Esophagus squamous epithelium (tissue), 5 donors: ENCODE measurements around the gene PHC1. TPM values are rescaled to one million over a fixed set of nuclear protein-coding genes. Genes with fewer than 3 reads are reported as not detected.

Experiments
- DNase-seq: peaks from one replicate; lab custom pipeline; 2025; lab: John Stamatoyannopoulos, UW
- H3K27ac ChIP-seq, 4 donors: fragments of 200-600 bp; sonication (generic); one replicate each; pipeline ENCODE4 v1.5.1; 2016 to 2019; ENCODE audit warnings: mild to moderate bottlenecking in 1 of 4
- H3K27me3 ChIP-seq, 4 donors: fragments of 200-600 bp; sonication (generic); 1 replicate in 3 of 4; 2 replicates in 1 of 4; pipeline versions ENCODE4 v1.5.1 to v1.6.0; 2017 to 2021; ENCODE audit warnings: antibody characterized with exemption in 1 of 4
- H3K36me3 ChIP-seq, 3 donors: fragments of 200-600 bp; sonication (generic); one replicate each; pipeline ENCODE4 v1.5.1; 2016 to 2019
- H3K4me1 ChIP-seq, 3 donors: fragments of 200-600 bp; sonication (generic); one replicate each; pipeline ENCODE4 v1.5.1; 2017 to 2019
- H3K4me3 ChIP-seq, 4 donors: fragments of 200-600 bp; sonication (generic); 1 replicate in 3 of 4; 2 replicates in 1 of 4; pipeline ENCODE4 v1.5.1; 2016 to 2019; ENCODE audit warnings: mild to moderate bottlenecking in 2 of 4, moderate library complexity in 1 of 4
- H3K9me3 ChIP-seq, 3 donors: fragments of 200-600 bp; sonication (generic); one replicate each; pipeline ENCODE4 v1.5.1; 2016 to 2019
- POLR2A ChIP-seq, 4 donors: fragments of 450-650 bp; IDR thresholded peaks; one replicate each; pipeline ENCODE4 v1.6.1; 2017; ENCODE audit warnings: antibody characterized with exemption in 4 of 4, mild to moderate bottlenecking in 4 of 4, moderate library complexity in 3 of 4
- WGBS, 2 donors: methylation state at CpG; one replicate each; pipeline ENCODE4 v1.1.5; 2018; 5-methylcytosine and 5-hydroxymethylcytosine counted together
- intact Hi-C: fragments of 100-400 bp; cut with DNase I; formaldehyde crosslinking; loops from one replicate; pipeline ENCODE4 v1.15.0; 2022
- total RNA-seq, 4 donors: library from RNA; depleted of rRNA; stranded (reverse); fragments of >200 nt; gene quantifications; one replicate each; pipeline ENCODE4 v1.1.0, GENCODE V29; 2016
- TF ChIP-seq, protein P1 (sequence below), 6 experiments: fragments of 450-650 bp in 4 of 6; fragments of 200-600 bp in 2 of 6; sonication (generic) in 2 of 6; IDR thresholded peaks; one replicate each; pipeline ENCODE4 v1.5.1; 2016 to 2019; ENCODE audit warnings: antibody characterized with exemption in 6 of 6, mild to moderate bottlenecking in 4 of 6, moderate library complexity in 4 of 6
- donor health status: DM: yes; HTN: yes; CAD: no.

PHC1 gene
- total RNA-seq, 4 donors from 2014 or later: 10.1 to 21.7 (median 18.6) TPM

DNA sequence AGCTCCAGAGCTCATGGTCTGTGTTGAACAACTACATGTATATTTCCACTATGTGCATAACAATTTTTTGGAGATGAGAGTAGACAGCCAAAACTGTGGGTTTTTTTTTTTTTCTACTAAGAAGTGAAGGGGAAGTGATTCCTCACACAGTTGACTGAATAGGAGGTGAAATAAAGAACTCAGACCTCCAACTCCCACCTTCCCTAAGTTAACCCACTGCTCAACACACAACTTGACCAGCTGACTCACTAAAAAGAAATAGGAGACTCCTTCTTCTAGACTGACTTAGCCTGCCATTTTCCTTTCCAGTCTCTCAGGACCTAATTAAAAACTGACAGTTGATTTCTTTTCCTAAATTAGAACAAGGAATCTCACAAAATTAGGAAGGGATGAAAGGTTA, 33.4 kb downstream of the PHC1 start:
- H3K4me3 ChIP-seq: no peak overlapping the region
- peaks cover 4 to 38% (median 20%) of the 10 kb centered on the region in 3 donors for H3K4me1 ChIP-seq
- H3K27me3 ChIP-seq: no peaks in the 10 kb centered on the region
- no peak overlapping the region for H3K27ac ChIP-seq
- H3K9me3 ChIP-seq: no peaks in the 10 kb centered on the region
- peaks cover 10 to 37% (median 21%) of the 10 kb centered on the region in 3 donors for H3K36me3 ChIP-seq
- no peak for TF ChIP-seq POLR2A (IDR thresholded peaks at IDR 0.05)
- TF ChIP-seq, protein P1, sequence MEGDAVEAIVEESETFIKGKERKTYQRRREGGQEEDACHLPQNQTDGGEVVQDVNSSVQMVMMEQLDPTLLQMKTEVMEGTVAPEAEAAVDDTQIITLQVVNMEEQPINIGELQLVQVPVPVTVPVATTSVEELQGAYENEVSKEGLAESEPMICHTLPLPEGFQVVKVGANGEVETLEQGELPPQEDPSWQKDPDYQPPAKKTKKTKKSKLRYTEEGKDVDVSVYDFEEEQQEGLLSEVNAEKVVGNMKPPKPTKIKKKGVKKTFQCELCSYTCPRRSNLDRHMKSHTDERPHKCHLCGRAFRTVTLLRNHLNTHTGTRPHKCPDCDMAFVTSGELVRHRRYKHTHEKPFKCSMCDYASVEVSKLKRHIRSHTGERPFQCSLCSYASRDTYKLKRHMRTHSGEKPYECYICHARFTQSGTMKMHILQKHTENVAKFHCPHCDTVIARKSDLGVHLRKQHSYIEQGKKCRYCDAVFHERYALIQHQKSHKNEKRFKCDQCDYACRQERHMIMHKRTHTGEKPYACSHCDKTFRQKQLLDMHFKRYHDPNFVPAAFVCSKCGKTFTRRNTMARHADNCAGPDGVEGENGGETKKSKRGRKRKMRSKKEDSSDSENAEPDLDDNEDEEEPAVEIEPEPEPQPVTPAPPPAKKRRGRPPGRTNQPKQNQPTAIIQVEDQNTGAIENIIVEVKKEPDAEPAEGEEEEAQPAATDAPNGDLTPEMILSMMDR (IDR thresholded peaks at IDR 0.05): no peak
- no peak for DNase-seq
- intact Hi-C loops: no loop called here

DNA sequence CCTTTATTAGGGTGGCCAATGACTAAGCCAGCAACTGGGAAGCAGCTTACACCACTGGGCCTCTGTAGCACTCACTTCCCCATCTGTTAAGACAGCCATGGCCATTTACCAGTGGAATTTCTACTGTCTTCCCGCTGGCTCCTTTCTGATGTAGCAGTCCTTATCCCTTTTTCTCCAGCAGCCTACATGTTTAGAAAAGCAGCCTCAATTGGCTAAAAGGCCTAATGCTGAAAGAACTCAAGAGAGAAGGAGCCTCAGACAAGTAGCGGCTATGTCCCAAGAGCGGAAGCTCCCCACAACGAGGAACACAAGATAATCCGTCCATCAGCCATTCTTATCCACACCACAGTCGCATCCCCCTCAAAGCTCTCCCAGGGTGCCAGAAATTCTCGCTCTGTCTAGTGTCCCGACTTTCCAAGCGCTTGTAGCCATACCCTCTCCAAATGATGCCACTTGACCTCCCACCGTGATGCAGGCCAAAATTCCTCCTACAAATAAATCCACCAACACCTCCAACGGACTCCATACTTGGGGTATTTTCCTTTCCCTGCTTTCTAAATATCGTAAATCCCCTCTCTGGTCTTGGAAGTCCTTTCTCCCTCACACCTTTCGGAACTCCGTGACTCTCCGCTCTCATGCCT, 34.5 kb downstream of the PHC1 start:
- WGBS, 2 donors: 0 to 2% methylated on average over 15 of the region's 15 CpGs
- Histone ChIP-seq H3K27me3 (no peaks in the 10 kb centered on the region), H3K27ac (peak overlapping the region; percentile 94 to 99 (median 96)), H3K4me1 (peaks cover 4 to 38% (median 20%) of the 10 kb centered on the region in 3 donors), H3K36me3 (peaks cover 10 to 26% (median 13%) of the 10 kb centered on the region in 3 donors), H3K9me3 (no peaks in the 10 kb centered on the region), H3K4me3 (peak overlapping the region; percentile 69 to 97 (median 82))
- intact Hi-C loops: no loop called here
- DNase-seq: no peak
- TF ChIP-seq, protein P1 (IDR thresholded peaks at IDR 0.05): no peak

DNA sequence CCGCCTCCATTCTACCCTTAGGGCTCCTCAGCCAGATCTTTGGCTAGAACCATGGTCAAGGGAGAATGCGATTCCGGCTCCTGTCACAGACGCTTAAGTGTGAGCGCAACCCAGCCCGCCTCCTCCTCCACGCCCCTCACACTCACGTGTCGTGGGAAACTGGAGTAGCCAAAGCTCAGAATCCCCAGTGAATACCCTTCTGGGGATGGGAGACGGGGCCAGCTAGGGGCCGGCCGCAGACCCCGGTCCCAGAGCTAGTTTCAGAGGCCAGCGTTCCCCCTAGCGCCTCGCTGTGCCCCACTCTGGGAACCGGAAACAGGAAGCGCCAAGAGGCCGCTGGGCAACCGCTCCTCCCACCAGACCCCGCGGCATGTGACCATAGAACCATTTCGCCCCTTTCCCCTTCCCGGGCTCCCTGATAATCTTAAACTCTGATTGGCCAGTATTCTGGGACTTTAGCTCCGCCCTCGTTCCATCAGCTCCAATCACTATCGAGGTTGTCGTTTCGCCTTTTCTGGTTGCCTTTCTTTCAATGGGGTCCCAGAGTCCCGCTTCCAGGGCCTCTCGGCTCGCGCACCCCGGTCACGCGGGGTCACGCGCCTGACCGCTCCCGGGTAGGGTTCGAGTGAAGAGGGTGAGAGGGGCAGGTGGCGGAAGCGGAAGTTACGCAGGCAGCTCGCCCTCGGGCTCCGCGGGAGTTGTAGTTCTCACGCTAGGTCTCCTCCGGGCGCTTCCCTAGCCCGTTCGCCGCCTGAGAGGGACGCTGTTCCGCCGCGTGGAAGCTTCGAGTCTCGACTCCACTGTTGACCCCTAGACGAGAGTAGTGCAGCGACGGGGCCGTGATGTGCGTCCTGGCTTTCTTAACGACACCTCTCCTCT, 35.3 kb downstream of the PHC1 start, which contains the start of gene M6PR:
TSS of gene M6PR (minus strand) at position 304 of the 879 bp plus-strand sequence. CDS start 3,241 bp downstream, outside the sequence.
- peak; percentile 82 for DNase-seq
- 0 to 1% methylated on average over 26 to 37 of the region's 66 CpGs for WGBS, 2 donors
- Histone ChIP-seq H3K27ac (peak within 1 kb of the TSS; percentile 94 to 99 (median 96)), H3K4me1 (peaks cover 4 to 38% (median 20%) of the 10 kb centered on the region in 3 donors), H3K27me3 (no peaks in the 10 kb centered on the region), H3K36me3 (peaks cover 8 to 19% (median 10%) of the 10 kb centered on the region in 3 donors), H3K4me3 (peak within 1 kb of the TSS; percentile 69 to 97 (median 82)), H3K9me3 (no peaks in the 10 kb centered on the region)
- TF ChIP-seq, protein P1 (IDR thresholded peaks at IDR 0.05): peak in 5 of 6 experiments; percentile 29 to 50 (median 45)
- TF ChIP-seq POLR2A (IDR thresholded peaks at IDR 0.05): peak in 3 of 4 donors; percentile 34 to 81 (median 61)
- intact Hi-C loops: loop anchor here (10.0 kb wide), 1 partner anchor 85 kb away; no protein-coding TSS in a partner anchor

DNA sequence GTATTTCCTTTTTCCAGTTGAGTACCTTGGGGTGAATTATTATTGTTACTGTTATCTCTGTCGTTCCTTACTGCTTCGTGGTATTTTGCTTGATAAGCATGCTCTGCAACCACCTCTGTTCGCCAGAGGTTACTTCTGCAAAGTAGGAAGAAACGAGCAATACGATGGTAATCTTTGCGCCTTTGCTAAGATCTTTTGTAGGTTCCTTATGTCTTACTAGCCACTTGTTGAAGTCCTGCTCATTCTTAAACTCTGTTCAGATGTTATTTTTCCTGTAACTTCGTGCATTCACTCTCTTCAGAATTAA, 35.9 kb downstream of the PHC1 start:
- DNase-seq: no peak
- Histone ChIP-seq H3K36me3 (peaks cover 2 to 13% (median 5%) of the 10 kb centered on the region in 3 donors), H3K4me1 (peaks cover 4 to 38% (median 20%) of the 10 kb centered on the region in 3 donors), H3K27me3 (no peaks in the 10 kb centered on the region), H3K4me3 (peak overlapping the region; percentile 69 to 97 (median 82)), H3K27ac (peak overlapping the region; percentile 94 to 99 (median 96)), H3K9me3 (no peaks in the 10 kb centered on the region)
- WGBS, 2 donors: 0 to 1% methylated on average over 7 of the region's 7 CpGs
- intact Hi-C loops: loop anchor here (10.0 kb wide), 1 partner anchor 85 kb away; no protein-coding TSS in a partner anchor
- TF ChIP-seq, protein P1 (IDR thresholded peaks at IDR 0.05): no peak
- TF ChIP-seq POLR2A (IDR thresholded peaks at IDR 0.05): no peak
